GM12873 (cell line): Measurements from ENCODE around the gene SFXN5.

Experiments used
- TF ChIP-seq, protein P1 (sequence below): IDR thresholded peaks from 2 replicates; pipeline ENCODE4 v1.5.1; 2012; ENCODE audit warnings: low read depth, mild to moderate bottlenecking, moderate library complexity, low read length, control low read depth; ENCODE audit not compliant: insufficient read depth; ENCODE audit errors: missing control alignments

Gene SFXN5, protein sequence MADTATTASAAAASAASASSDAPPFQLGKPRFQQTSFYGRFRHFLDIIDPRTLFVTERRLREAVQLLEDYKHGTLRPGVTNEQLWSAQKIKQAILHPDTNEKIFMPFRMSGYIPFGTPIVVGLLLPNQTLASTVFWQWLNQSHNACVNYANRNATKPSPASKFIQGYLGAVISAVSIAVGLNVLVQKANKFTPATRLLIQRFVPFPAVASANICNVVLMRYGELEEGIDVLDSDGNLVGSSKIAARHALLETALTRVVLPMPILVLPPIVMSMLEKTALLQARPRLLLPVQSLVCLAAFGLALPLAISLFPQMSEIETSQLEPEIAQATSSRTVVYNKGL

GRCh38 chr2:73071360-73072128 is at the start of gene SFXN5:
Gene SFXN5 (minus strand): TSS chr2:73071712. CDS start chr2:73071705, 7 bp downstream.
- TF ChIP-seq, protein P1, sequence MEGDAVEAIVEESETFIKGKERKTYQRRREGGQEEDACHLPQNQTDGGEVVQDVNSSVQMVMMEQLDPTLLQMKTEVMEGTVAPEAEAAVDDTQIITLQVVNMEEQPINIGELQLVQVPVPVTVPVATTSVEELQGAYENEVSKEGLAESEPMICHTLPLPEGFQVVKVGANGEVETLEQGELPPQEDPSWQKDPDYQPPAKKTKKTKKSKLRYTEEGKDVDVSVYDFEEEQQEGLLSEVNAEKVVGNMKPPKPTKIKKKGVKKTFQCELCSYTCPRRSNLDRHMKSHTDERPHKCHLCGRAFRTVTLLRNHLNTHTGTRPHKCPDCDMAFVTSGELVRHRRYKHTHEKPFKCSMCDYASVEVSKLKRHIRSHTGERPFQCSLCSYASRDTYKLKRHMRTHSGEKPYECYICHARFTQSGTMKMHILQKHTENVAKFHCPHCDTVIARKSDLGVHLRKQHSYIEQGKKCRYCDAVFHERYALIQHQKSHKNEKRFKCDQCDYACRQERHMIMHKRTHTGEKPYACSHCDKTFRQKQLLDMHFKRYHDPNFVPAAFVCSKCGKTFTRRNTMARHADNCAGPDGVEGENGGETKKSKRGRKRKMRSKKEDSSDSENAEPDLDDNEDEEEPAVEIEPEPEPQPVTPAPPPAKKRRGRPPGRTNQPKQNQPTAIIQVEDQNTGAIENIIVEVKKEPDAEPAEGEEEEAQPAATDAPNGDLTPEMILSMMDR, result no peak

DNA sequence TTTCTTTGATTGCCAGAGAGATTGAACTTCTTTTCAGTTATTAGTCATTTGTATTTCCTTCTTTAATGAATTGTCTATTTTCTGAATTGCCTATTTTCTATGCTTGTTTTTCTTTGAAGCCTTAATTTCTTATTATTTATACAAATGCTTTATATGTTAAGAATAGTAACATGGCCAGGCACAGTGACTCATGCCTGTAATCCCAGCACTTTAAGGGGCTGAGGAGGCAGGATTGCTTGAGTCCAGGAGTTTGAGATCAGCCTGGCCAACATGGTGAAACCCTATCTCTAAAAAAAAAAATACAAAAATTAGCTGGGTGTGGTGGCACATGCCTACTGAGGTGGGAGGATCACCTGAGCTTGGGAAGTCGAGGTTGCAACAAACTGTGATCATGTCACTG is 45.9 kb upstream of the SFXN5 start:
- TF ChIP-seq, protein P1, result no peak

- TF ChIP-seq, protein P1, result no peak
Measured at GRCh38 chr2:73116182-73116960, 44.9 kb upstream of the SFXN5 start.

GRCh38 chr2:73114273-73114867 is 42.9 kb upstream of the SFXN5 start:
- TF ChIP-seq, protein P1, result no peak

DNA sequence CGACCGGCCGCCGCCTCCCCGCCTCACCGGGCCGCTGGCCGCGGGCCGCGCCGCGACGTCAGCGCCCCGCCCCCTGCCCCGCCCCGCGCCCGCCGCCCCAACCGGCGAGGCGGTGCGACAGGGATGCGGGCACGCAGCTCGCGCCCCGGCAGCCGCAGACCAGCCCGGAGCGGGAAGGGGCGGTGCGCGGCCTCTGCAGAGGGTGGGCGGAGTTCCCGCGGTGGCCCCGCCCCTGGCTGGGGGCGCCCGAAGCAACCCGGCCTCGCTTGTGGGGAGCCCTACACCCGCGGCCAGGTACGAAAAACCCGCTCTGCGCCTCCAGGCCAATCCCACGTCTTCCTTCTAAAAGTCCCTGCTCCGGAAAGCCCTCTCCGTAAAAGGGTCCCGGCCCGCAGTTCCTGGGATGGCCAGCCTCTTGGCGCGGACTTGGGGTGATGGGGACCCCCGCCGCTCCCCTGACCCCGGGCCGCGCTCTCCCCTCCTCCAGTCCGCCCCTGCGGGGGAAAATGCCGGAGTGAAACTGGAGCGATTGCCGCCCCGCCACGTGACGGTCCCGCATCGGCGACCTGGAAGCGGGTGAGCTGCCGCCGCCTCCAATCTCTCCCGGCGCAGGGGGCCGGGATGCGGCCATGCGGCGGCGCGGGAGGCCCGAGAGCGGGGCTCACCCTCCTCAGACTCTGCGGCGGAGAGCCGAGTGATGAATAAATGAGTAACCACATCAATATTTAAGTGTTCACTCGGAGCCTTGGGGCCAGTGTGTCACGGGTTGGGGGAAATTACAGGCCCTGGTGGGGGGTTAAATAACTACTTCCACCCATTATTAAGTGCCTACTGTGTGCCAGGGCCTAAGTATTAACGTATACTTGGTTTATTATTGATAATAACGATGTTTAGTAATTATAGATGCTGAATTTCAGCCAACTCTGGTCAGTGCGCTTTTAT is 41.7 kb upstream of the SFXN5 start, which contains the start of gene RAB11FIP5:
Gene RAB11FIP5 (minus strand): TSS at position 36 of the 942 bp plus-strand sequence. CDS start 171 bp downstream, outside the sequence.
- TF ChIP-seq, protein P1, result no peak
